Measurements from ENCODE around the gene KIF12.

KIF12 gene

GRCh38 chr9:114102484-114102883 lies 3.4 kb upstream of the KIF12 start:
- DNase-seq = no peak

GRCh38 chr9:114100536-114100935 lies 1.4 kb upstream of the KIF12 start:
- no peak for DNase-seq

- no peak for DNase-seq
Observed at GRCh38 chr9:114099669-114100270, 678 bp upstream of the KIF12 start.

- DNase-seq = no peak
Observed at GRCh38 chr9:114098021-114098935, 814 bp downstream of the KIF12 start.

- DNase-seq = no peak
Observed at GRCh38 chr9:114097613-114098020, 1.5 kb downstream of the KIF12 start.

- no peak for DNase-seq
Observed at GRCh38 chr9:114096866-114097612, 2.1 kb downstream of the KIF12 start.

GRCh38 chr9:114096041-114096511 lies 3.0 kb downstream of the KIF12 start:
- DNase-seq = no peak

GRCh38 chr9:114094971-114095370 lies 4.1 kb downstream of the KIF12 start:
- no peak for DNase-seq

- DNase-seq = no peak
Observed at GRCh38 chr9:114093761-114094505, 5.2 kb downstream of the KIF12 start.

GRCh38 chr9:114093031-114093471 lies 6.0 kb downstream of the KIF12 start:
- no peak for DNase-seq

- no peak for DNase-seq
Observed at GRCh38 chr9:114092336-114092735, 6.8 kb downstream of the KIF12 start.

- no peak for DNase-seq
Observed at GRCh38 chr9:114091711-114092110, 7.4 kb downstream of the KIF12 start.

- no peak for DNase-seq
Observed at GRCh38 chr9:114090798-114091197, 8.3 kb downstream of the KIF12 start.

GRCh38 chr9:114089206-114089840 lies 9.8 kb downstream of the KIF12 start:
- DNase-seq = no peak

GRCh38 chr9:114088571-114089170 lies 10.4 kb downstream of the KIF12 start:
- no peak for DNase-seq

GRCh38 chr9:114087721-114088120 lies 11.4 kb downstream of the KIF12 start:
- no peak for DNase-seq

GRCh38 chr9:114086607-114087006 lies 12.5 kb downstream of the KIF12 start:
- DNase-seq = no peak

- no peak for DNase-seq
Observed at GRCh38 chr9:114086009-114086408, 13.1 kb downstream of the KIF12 start.

GRCh38 chr9:114085387-114085789 lies 13.7 kb downstream of the KIF12 start:
- DNase-seq = no peak

- no peak for DNase-seq
Observed at GRCh38 chr9:114084282-114085073, 14.6 kb downstream of the KIF12 start.

- DNase-seq = no peak
Observed at GRCh38 chr9:114083666-114084065, 15.4 kb downstream of the KIF12 start.
